NCI-H2196 treated with DMSO at 0.1 percent for 48 hours (cell line): ENCODE measurements around the gene CELF4.

Source experiments
- DNase-seq: peaks from one replicate; lab custom pipeline; 2025; ENCODE audit not compliant: unreplicated experiment; lab: John Stamatoyannopoulos, UW

The CELF4 gene

GRCh38 chr18:37328946-37329719, 236.5 kb downstream of the CELF4 start:
- no peak for DNase-seq

- no peak for DNase-seq
Measured at GRCh38 chr18:37327063-37327577, 238.5 kb downstream of the CELF4 start.

- DNase-seq: no peak
Measured at GRCh38 chr18:37322492-37323035, 243.0 kb downstream of the CELF4 start.

- DNase-seq: no peak
Measured at GRCh38 chr18:37321582-37322491, 243.8 kb downstream of the CELF4 start.

GRCh38 chr18:37320317-37320716, 245.3 kb downstream of the CELF4 start:
- DNase-seq: no peak

- no peak for DNase-seq
Measured at GRCh38 chr18:37318360-37319355, 246.9 kb downstream of the CELF4 start.

- no peak for DNase-seq
Measured at GRCh38 chr18:37317486-37317885, 248.1 kb downstream of the CELF4 start.

- DNase-seq: no peak
Measured at GRCh38 chr18:37316468-37316867, 249.1 kb downstream of the CELF4 start.

- DNase-seq: no peak
Measured at GRCh38 chr18:37315935-37316334, 249.7 kb downstream of the CELF4 start.

GRCh38 chr18:37314534-37314933, 251.1 kb downstream of the CELF4 start:
- DNase-seq: no peak

- DNase-seq: no peak
Measured at GRCh38 chr18:37313624-37314023, 252.0 kb downstream of the CELF4 start.

GRCh38 chr18:37309861-37310260, 255.7 kb downstream of the CELF4 start:
- no peak for DNase-seq

GRCh38 chr18:37309059-37309458, 256.5 kb downstream of the CELF4 start:
- DNase-seq: no peak

GRCh38 chr18:37307181-37307580, 258.4 kb downstream of the CELF4 start:
- no peak for DNase-seq

- no peak for DNase-seq
Measured at GRCh38 chr18:37306432-37306831, 259.2 kb downstream of the CELF4 start.

GRCh38 chr18:37305066-37305465, 260.5 kb downstream of the CELF4 start:
- no peak for DNase-seq

GRCh38 chr18:37304012-37304680, 261.5 kb downstream of the CELF4 start:
- DNase-seq: no peak

GRCh38 chr18:37303009-37303408, 262.6 kb downstream of the CELF4 start:
- DNase-seq: no peak

GRCh38 chr18:37302519-37302918, 263.1 kb downstream of the CELF4 start:
- DNase-seq: no peak
